GM12864 (cell line): Measurements from ENCODE around the gene ARFGEF3.

Experiments used
- DNase-seq: peaks from one replicate; pipeline ENCODE4 v3.0.0-alpha.2; 2011; ENCODE audit warnings: low read depth
- H3K4me3 ChIP-seq: 2 replicates; pipeline ENCODE4 v1.5.1; 2011; ENCODE audit warnings: mild to moderate bottlenecking, low read depth, low read length, control low read depth
- CTCF ChIP-seq: IDR thresholded peaks from 2 replicates; pipeline ENCODE4 v1.5.1; 2011; ENCODE audit warnings: low read depth, mild to moderate bottlenecking, moderate library complexity, low read length, control low read depth, inconsistent platforms; ENCODE audit errors: missing control alignments

The ARFGEF3 gene

GRCh38 chr6:138341176-138341575, 179.4 kb downstream of the ARFGEF3 start:
- TF ChIP-seq CTCF, result no peak
- no peak overlapping the region for H3K4me3 ChIP-seq
- DNase-seq, result no peak

GRCh38 chr6:138343112-138343511, 181.4 kb downstream of the ARFGEF3 start:
- TF ChIP-seq CTCF, result no peak
- no peak overlapping the region for H3K4me3 ChIP-seq
- DNase-seq, result no peak

GRCh38 chr6:138345565-138346285, 184.0 kb downstream of the ARFGEF3 start:
- TF ChIP-seq CTCF, result no peak
- no peak overlapping the region for H3K4me3 ChIP-seq
- DNase-seq, result no peak

GRCh38 chr6:138346302-138347195, 184.8 kb downstream of the ARFGEF3 start:
- no peak for DNase-seq
- no peak for TF ChIP-seq CTCF
- H3K4me3 ChIP-seq, result no peak overlapping the region

GRCh38 chr6:138347864-138348263, 186.1 kb downstream of the ARFGEF3 start:
- no peak for TF ChIP-seq CTCF
- DNase-seq, result no peak
- no peak overlapping the region for H3K4me3 ChIP-seq

GRCh38 chr6:138349891-138350290, 188.2 kb downstream of the ARFGEF3 start:
- TF ChIP-seq CTCF, result no peak
- no peak overlapping the region for H3K4me3 ChIP-seq
- DNase-seq, result no peak
